Right atrium auricular region (tissue), 2 donors: ENCODE measurements around the gene TNS3. TPM values are rescaled to one million over a fixed set of nuclear protein-coding genes. Genes with fewer than 3 reads are reported as not detected.

Source experiments
- DNase-seq: peaks from one replicate; pipeline ENCODE4 v3.0.0-alpha.2; 2019; ENCODE audit warnings: low spot score
- H3K27ac ChIP-seq, 2 donors: fragments of 200-600 bp; sonication (generic); 1 replicate in 1 of 2; 2 replicates in 1 of 2; pipeline ENCODE4 v1.5.1; 2016 to 2019
- H3K27me3 ChIP-seq, 2 donors: fragments of 200-600 bp; sonication (generic); one replicate each; pipeline versions ENCODE4 v1.5.1 to v1.6.0; 2017 to 2019
- H3K36me3 ChIP-seq: fragments of 200-600 bp; sonication (generic); one replicate; pipeline ENCODE4 v1.5.1; 2016
- H3K4me1 ChIP-seq, 2 donors: fragments of 200-600 bp; sonication (generic); one replicate each; pipeline versions ENCODE4 v1.5.1 to v1.6.0; 2017 to 2019
- H3K4me3 ChIP-seq, 2 donors: fragments of 200-600 bp; sonication (generic); 1 replicate in 1 of 2; 2 replicates in 1 of 2; pipeline ENCODE4 v1.5.1; 2017 to 2019; ENCODE audit warnings: mild to moderate bottlenecking in 1 of 2, moderate library complexity in 1 of 2
- H3K9me3 ChIP-seq, 2 donors: fragments of 200-600 bp; sonication (generic); one replicate each; pipeline ENCODE4 v1.5.1; 2019
- total RNA-seq, 2 donors: library from RNA; depleted of rRNA; stranded (reverse); fragments of >200 nt; gene quantifications; one replicate each; pipeline ENCODE4 v1.1.0, GENCODE V29; 2016
- TF ChIP-seq, protein P1 (sequence below), 2 donors: fragments of 200-600 bp; sonication (generic); IDR thresholded peaks; one replicate each; pipeline ENCODE4 v1.5.1; 2019; ENCODE audit warnings: antibody characterized with exemption in 2 of 2

Gene TNS3
- total RNA-seq, 2 donors from 2014 or later, result 39.7 to 44.4 TPM

DNA sequence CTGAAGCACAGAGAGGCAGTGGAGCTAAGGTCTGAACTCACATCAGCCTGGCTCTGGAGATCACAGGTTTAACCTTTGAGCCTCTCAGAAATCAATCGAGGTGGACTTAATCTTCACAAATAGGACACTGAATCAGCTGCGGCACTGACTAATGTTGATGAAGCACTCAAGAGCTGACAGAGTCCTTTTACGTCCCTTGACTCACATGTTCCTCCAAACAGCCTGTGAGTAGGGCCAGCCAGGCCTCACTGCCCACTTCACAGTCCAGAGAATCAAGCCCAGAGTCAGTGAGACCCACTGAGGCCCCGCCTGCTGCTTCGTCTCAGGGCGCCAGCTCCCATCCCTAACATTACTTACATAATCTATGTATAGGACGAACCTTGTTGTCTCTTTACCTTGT, 63.1 kb downstream of the TNS3 start:
- Histone ChIP-seq H3K27ac (peak overlapping the region in 1 of 2 donors; percentile 83), H3K4me1 (peaks cover 0 to 14% of the 10 kb centered on the region in 2 donors), H3K4me3 (no peak overlapping the region), H3K36me3 (no peaks in the 10 kb centered on the region), H3K27me3 (no peaks in the 10 kb centered on the region), H3K9me3 (no peaks in the 10 kb centered on the region)
- TF ChIP-seq, protein P1, sequence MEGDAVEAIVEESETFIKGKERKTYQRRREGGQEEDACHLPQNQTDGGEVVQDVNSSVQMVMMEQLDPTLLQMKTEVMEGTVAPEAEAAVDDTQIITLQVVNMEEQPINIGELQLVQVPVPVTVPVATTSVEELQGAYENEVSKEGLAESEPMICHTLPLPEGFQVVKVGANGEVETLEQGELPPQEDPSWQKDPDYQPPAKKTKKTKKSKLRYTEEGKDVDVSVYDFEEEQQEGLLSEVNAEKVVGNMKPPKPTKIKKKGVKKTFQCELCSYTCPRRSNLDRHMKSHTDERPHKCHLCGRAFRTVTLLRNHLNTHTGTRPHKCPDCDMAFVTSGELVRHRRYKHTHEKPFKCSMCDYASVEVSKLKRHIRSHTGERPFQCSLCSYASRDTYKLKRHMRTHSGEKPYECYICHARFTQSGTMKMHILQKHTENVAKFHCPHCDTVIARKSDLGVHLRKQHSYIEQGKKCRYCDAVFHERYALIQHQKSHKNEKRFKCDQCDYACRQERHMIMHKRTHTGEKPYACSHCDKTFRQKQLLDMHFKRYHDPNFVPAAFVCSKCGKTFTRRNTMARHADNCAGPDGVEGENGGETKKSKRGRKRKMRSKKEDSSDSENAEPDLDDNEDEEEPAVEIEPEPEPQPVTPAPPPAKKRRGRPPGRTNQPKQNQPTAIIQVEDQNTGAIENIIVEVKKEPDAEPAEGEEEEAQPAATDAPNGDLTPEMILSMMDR (IDR thresholded peaks at IDR 0.05), result no peak
- DNase-seq, result peak; percentile 67

DNA sequence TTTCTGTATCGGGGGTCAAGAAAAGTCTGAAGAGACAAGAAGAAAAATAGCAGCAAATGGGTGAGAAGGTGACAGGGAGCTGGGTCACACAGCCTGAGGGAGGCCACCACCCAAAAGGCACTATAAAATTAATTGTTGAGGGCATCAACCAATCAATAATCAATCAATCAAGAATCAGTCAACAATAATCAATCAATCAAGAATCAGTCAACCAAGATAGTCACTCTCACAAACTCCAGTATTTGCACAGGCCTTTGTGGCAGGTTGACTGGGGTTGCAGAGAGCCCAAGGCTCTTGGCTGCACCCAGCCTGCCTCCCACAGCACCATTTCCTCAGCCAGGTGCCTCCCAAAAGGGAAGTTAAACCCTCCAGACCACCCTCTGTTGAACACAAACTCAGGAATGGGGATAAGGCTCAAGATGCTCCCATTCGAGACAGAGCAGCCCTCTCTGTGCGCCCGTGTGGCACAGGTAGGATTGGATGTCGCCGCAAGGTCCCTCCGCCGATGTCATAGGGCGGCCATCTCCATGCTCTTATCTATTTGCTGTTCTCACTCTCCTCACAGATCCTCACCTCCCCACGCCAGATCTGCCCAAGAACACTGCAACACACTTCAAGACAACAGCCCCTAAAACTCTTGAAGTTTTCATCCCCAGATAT, 64.0 kb downstream of the TNS3 start:
- Histone ChIP-seq H3K27me3 (no peaks in the 10 kb centered on the region), H3K9me3 (no peaks in the 10 kb centered on the region), H3K36me3 (no peaks in the 10 kb centered on the region), H3K4me1 (peaks cover 0 to 23% of the 10 kb centered on the region in 2 donors), H3K4me3 (no peak overlapping the region), H3K27ac (peak overlapping the region in 1 of 2 donors; percentile 83)
- DNase-seq, result no peak
- TF ChIP-seq, protein P1 (IDR thresholded peaks at IDR 0.05), result no peak

DNA sequence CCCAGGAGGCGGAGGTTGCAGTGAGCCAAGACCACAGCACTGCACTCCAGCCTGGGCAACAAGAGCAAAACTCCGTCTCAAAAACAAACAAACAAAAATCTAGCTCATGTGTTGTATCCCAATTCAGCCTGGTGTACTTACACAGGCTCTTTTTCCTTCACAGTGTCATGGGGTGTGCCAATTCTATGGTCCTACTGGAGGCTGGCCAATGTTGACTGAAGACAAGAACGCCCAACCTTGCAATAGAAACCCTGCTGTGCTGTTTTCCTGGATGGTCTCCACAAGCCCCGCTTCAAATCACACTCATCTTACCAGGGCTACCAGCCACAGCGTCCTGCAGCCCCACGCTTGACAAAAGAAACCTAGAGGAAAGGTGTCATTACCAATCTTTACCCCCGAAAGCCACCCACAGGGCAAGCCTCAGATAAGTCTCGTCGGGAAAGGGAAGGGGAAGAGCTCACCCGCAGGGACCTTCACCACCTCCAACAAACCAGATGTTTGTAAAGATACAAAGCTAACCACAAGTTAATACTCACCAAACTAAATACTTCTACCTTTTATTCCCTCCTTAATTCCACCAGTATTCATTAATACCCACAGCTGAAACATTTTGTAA, 64.8 kb downstream of the TNS3 start:
- Histone ChIP-seq H3K36me3 (no peaks in the 10 kb centered on the region), H3K4me1 (peaks cover 0 to 29% of the 10 kb centered on the region in 2 donors), H3K27me3 (no peaks in the 10 kb centered on the region), H3K4me3 (no peak overlapping the region), H3K9me3 (no peaks in the 10 kb centered on the region), H3K27ac (peak overlapping the region in 1 of 2 donors; percentile 83)
- no peak for DNase-seq
- TF ChIP-seq, protein P1 (IDR thresholded peaks at IDR 0.05), result no peak

DNA sequence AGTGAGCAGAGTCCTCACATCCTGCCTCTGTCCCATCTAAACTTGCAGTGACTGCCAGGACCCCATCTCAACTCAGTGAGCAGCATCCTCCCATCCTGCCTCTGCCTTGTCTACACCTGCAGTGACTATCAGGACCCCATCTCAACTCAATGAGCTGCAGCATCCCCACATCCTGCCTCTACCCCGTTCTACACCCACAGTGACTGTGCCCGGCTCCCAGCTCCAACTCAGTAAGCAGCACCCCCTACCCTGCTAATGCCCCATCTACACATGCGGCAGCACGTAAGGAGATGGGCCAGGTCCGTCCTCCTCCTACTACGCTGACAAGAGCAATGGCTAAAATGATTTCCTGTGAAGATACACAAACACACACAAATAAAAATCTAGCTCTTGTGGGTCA, 65.5 kb downstream of the TNS3 start:
- H3K9me3 ChIP-seq, result no peaks in the 10 kb centered on the region
- no peaks in the 10 kb centered on the region for H3K36me3 ChIP-seq
- no peaks in the 10 kb centered on the region for H3K27me3 ChIP-seq
- no peak for DNase-seq
- peaks cover 0 to 33% of the 10 kb centered on the region in 2 donors for H3K4me1 ChIP-seq
- TF ChIP-seq, protein P1 (IDR thresholded peaks at IDR 0.05), result no peak
- no peak overlapping the region for H3K4me3 ChIP-seq
- H3K27ac ChIP-seq, result no peak overlapping the region

DNA sequence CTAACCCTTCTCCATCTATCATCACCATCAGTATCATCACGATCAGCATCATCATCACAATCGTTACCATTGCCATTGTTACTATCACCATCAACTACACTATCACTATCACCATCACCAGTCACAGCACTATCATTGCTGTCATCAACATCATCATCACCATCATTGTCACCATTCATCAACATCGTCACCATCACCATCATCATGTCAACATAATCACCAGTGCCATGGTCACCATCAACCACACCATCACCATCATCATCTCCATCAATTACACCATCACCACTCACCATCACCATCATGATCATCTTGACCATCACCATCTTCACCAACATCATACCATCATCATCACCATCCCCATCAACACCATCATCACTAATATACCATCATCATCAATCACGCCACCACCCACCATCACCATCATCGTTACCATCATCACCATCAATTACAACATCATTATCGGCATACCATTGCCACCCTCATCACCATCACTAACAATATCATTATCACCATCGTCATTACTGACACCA, 66.5 kb downstream of the TNS3 start:
- Histone ChIP-seq H3K27ac (no peak overlapping the region), H3K27me3 (no peaks in the 10 kb centered on the region), H3K4me3 (no peak overlapping the region), H3K36me3 (no peaks in the 10 kb centered on the region), H3K4me1 (peaks cover 0 to 24% of the 10 kb centered on the region in 2 donors), H3K9me3 (no peaks in the 10 kb centered on the region)
- TF ChIP-seq, protein P1 (IDR thresholded peaks at IDR 0.05), result no peak
- no peak for DNase-seq
